ENCODE results near the gene SELENON.

Gene SELENON, protein sequence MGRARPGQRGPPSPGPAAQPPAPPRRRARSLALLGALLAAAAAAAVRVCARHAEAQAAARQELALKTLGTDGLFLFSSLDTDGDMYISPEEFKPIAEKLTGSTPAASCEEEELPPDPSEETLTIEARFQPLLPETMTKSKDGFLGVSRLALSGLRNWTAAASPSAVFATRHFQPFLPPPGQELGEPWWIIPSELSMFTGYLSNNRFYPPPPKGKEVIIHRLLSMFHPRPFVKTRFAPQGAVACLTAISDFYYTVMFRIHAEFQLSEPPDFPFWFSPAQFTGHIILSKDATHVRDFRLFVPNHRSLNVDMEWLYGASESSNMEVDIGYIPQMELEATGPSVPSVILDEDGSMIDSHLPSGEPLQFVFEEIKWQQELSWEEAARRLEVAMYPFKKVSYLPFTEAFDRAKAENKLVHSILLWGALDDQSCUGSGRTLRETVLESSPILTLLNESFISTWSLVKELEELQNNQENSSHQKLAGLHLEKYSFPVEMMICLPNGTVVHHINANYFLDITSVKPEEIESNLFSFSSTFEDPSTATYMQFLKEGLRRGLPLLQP

DNA sequence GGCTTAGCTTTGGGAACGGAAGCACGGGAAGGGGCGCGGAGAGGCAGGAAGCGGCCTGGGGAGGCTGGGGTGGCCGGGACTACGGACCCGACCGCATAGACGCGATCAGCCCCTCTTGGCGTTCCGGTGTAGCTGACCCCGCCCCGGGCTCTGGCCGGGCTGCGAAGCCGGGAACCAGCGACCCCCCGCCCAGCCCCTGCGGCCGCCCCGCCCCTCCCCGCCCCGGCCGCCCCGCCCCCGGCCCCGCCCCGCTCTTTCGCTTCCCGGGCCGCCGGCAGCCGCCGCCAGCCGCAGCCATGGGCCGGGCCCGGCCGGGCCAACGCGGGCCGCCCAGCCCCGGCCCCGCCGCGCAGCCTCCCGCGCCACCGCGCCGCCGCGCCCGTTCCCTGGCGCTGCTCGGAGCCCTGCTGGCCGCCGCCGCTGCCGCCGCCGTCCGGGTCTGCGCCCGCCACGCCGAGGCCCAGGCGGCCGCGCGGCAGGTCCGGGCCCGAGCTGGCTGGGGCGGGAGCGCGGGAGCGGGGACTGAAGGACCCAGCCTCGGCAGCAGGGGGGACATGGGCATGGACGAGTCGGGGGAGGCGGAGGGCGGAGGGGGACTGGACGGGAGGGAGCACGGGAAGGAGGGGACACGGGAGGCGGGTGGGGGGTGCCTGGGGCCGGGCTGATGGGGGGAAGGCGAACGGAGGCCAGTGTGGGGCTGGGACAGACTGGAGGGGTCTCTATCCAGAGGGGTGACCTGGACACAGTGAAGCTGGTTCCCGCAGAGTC is at the start of gene SELENON:
SELENON (plus strand) TSS at position 259 of the 768 bp plus-strand sequence; CDS start at position 297, 38 bp downstream.
- Histone ChIP-seq H3K4me1 (peaks cover 15% of the 10 kb centered on the region), H3K36me3 (replicated peaks) (peaks cover 11% of the 10 kb centered on the region; the same call in 1 of the 2 replicates), H3K9me3 (no peaks in the 10 kb centered on the region), H3K27me3 (ENCODE audit: low read depth) (no peaks in the 10 kb centered on the region), H3K4me3 (peak within 1 kb of the TSS; percentile 46)
- in situ Hi-C loops (cut with MboI; ENCODE audit: low sequenced_read_pairs), result loop anchor here (25.0 kb wide), 1 partner anchor 388 kb away; the partner anchor contains the start of gene RHCE
- peak; percentile 40 to 84 for DNase-seq (ENCODE audit: low spot score in 2 of 2)

DNA sequence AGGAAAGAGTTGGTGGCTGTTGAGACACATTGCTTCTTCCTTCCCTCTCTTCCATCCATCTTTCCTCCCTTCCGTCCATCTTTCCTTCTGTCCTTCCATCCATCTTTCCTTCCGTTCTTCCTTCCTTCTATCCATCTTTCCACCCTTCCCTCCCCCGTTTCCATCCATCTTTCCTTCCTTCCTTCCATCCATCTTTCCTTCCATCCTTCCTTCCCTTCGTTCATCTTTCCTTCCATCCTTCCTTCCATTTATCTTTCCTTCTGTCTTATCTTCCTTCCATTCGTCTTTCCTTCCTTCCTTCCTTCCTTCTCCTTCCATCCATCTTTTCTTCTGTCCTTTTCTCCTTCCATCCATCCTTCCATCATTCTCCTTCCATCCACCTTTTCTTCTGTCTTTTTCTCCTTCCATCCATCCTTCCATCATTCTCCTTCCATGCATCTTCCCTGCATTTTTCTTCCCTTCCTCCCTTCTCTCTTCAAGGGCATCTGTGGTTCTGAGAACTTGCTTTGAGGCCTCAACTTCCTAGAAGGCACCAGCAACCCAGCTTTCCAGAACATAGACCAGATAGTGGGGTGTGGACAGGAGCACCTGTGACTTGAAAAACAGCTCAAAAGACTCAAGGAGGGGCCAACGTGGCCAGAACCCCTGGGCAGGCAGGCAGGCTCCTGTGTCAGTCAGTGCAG is 48.9 kb upstream of the SELENON start:
- in situ Hi-C loops (cut with MboI; ENCODE audit: low sequenced_read_pairs), result no loop called here
- H3K4me1 ChIP-seq, result no peaks in the 10 kb centered on the region

DNA sequence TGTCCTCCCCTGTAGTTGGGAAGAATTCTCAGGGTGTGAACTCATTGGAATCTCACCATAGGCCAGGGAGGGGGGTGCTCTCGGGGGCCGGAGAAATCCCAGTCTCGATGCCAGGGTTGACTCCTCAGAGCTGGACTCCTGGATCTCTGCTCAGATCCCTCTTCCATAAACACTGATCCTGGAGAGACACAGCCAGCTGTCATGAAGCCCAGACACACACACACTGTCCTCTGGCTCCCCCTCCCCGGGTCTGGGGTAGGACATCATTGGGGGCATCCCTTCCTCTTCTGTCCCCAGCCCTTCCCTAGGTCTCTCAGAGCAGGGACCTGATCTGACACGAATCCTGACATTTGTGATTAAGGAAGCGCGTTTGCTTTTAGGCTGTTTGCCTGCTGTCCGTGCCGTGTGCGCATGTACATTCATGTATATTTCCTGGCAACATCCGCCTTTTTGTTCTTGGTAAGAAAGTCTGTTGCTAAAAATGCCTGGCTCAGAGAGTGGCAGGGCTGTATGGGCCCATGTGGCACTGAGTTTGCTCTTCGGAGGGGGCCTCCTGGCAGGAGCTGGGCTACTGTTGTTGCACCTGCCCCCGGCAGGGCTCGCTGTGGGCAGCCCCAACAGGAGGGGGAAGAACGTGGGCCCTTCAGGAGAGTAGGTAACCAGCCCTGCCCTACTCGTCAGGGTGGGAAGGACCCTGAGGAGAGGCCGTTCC is 45.4 kb upstream of the SELENON start:
- H3K9me3 ChIP-seq, result no peaks in the 10 kb centered on the region
- in situ Hi-C loops (cut with MboI; ENCODE audit: low sequenced_read_pairs), result no loop called here
- no peak for DNase-seq (ENCODE audit: low spot score in 2 of 2)
- H3K4me1 ChIP-seq, result no peaks in the 10 kb centered on the region
- peaks cover 9% of the 10 kb centered on the region; the same call in 1 of the 2 replicates for H3K27me3 ChIP-seq (ENCODE audit: low read depth)
- no peaks in the 10 kb centered on the region for H3K36me3 ChIP-seq (replicated peaks)
- H3K4me3 ChIP-seq, result no peak overlapping the region

More for the DNA sequence above, 48.9 kb upstream of the SELENON start:
- Histone ChIP-seq H3K9me3 (no peaks in the 10 kb centered on the region), H3K27me3 (ENCODE audit: low read depth) (no peaks in the 10 kb centered on the region), H3K4me3 (no peak overlapping the region), H3K36me3 (replicated peaks) (no peaks in the 10 kb centered on the region)
- DNase-seq (ENCODE audit: low spot score in 2 of 2), result no peak

DNA sequence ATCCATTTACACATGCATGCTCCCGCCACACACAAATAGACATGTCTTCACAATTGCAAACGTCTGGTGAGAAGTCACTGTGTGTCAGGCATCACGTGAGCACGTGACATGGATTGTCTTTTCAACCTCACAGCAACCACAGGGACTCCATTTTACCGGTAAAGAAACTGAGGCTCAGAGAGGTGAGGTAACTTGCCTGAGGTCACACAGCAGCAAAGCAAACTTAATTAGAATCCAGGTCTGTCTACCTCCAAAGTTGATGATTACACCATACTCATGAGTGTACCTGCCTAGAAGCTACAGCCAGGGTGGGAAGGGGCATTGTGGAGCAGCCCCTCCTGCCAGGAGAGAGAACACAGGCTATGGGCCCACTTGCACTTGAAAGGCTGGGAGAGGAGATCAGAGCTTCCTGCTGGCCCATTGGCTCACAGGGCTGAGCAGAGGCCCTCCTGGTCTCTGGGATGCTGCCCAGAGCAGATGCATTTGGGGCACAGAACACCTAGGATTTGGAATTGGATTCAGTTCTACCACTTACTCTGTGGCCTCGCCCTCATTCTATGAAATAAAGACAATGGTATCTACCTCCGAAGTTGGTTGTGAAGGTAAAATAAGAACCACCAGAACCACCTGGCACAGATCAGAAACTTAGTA is 44.4 kb upstream of the SELENON start:
- Histone ChIP-seq H3K4me3 (no peak overlapping the region), H3K4me1 (no peaks in the 10 kb centered on the region), H3K9me3 (no peaks in the 10 kb centered on the region), H3K27me3 (ENCODE audit: low read depth) (peaks cover 9% of the 10 kb centered on the region; the same call in 1 of the 2 replicates), H3K36me3 (replicated peaks) (no peaks in the 10 kb centered on the region)
- in situ Hi-C loops (cut with MboI; ENCODE audit: low sequenced_read_pairs), result no loop called here
- DNase-seq (ENCODE audit: low spot score in 2 of 2), result no peak

DNA sequence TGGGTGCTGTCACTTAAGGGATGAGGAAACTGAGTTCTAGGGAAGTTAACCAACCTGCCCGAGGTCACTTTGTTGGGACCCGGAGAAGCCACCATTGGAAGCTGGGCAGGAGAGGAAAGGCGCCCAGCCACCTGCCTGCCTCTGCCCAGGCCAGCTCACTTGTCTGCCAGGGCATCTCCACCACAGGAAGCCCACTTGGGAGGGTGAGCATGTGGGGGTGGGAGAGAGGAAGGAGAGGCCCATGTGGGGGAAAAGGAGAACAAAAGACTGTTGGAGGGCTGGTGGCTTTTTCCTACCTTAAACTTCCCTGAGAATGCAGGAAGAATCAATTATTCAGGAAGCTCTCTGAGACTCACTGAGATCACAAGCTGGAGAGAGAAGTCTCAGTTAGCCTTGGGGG is 43.8 kb upstream of the SELENON start:
- Histone ChIP-seq H3K27me3 (ENCODE audit: low read depth) (peaks cover 9% of the 10 kb centered on the region; the same call in 1 of the 2 replicates), H3K9me3 (no peaks in the 10 kb centered on the region), H3K36me3 (replicated peaks) (no peaks in the 10 kb centered on the region), H3K4me1 (no peaks in the 10 kb centered on the region), H3K4me3 (no peak overlapping the region)
- in situ Hi-C loops (cut with MboI; ENCODE audit: low sequenced_read_pairs), result no loop called here
- no peak for DNase-seq (ENCODE audit: low spot score in 2 of 2)

DNA sequence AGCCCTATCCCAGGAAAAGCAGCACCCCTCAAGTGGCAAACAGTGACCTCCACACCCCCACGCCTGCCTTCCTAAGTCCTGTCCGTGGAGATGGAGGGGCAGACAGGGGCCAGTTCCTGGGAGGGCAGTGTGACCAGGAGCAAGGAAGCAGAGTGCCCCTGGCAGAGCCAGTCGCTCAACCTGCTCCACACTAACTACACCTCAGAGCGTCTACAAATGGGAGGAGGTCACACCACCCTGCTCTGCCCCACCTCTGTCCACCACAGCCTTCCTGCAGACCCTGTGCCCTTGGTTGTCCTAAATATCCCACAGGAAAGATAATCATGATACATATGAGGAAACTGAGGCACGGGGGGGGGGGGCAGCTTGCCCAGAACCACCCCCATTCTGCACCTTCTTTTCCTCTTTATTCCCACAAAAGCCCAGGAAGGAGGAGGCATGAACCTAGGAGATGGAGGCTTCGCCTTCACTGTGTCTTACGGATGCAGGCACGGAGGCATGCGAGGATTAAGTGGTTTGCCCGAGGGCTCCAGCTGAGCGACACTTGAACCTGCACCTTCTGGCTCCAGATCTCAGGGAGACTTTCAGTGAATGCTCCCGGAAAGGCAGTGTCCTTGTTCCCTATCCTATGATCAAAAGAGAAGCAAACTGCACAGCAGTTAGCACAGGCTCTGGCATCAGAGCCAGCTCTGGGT is 42.7 kb upstream of the SELENON start:
- no peak overlapping the region for H3K4me3 ChIP-seq
- H3K27me3 ChIP-seq (ENCODE audit: low read depth), result peaks cover 9% of the 10 kb centered on the region; the same call in 1 of the 2 replicates
- in situ Hi-C loops (cut with MboI; ENCODE audit: low sequenced_read_pairs), result no loop called here
- no peaks in the 10 kb centered on the region for H3K36me3 ChIP-seq (replicated peaks)
- DNase-seq (ENCODE audit: low spot score in 2 of 2), result peak in 1 of 2 experiments; percentile 30
- no peaks in the 10 kb centered on the region for H3K4me1 ChIP-seq
- no peaks in the 10 kb centered on the region for H3K9me3 ChIP-seq

DNA sequence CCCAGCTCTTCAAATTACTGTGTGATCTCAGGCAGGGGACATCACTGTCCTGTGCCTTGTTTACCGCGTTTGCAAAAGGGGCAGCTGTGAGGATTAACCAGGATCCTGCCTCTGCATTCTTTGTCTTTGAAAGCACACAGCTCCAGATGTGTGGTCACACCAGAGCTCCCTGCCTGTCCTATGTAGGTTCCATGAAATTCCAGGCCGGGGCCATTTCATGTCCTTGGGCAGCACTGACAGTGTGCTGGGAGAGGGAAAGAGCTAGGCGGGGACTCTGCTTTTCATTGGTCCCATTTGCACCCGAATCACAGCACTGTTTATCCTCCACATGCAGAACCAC is 42.2 kb upstream of the SELENON start:
- Histone ChIP-seq H3K4me3 (no peak overlapping the region), H3K9me3 (no peaks in the 10 kb centered on the region), H3K27me3 (ENCODE audit: low read depth) (peaks cover 9% of the 10 kb centered on the region; the same call in 1 of the 2 replicates), H3K4me1 (no peaks in the 10 kb centered on the region), H3K36me3 (replicated peaks) (no peaks in the 10 kb centered on the region)
- DNase-seq (ENCODE audit: low spot score in 2 of 2), result no peak
- in situ Hi-C loops (cut with MboI; ENCODE audit: low sequenced_read_pairs), result no loop called here

DNA sequence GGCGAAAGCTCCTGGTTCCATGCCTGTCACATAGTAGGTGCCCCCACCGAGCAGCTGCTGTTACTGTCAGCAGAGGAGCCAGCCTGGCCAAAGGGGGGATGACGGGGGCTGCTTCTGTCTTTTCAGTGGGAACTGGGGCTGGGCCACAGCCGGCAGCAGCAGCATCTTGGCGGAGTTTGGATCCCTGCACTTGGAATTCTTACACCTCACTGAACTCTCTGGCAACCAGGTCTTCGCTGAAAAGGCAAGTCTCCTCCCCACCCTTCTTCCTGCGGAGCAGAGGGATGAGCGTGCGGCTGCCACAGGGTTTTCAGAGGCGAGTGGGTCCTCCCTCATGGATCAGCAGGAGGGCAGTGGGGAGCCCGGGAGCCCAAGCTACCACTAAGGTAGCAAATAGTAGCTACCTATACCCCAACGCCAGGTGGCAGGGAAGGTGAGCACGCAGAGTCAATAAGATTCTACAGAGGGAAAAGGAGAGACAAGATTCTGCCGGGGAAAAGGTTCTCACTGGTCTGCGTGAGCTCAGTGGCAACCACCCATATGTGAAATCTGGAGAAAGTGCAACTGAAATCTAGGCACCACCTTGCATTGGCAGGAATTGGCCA is 41.4 kb upstream of the SELENON start:
- in situ Hi-C loops (cut with MboI; ENCODE audit: low sequenced_read_pairs), result no loop called here

DNA sequence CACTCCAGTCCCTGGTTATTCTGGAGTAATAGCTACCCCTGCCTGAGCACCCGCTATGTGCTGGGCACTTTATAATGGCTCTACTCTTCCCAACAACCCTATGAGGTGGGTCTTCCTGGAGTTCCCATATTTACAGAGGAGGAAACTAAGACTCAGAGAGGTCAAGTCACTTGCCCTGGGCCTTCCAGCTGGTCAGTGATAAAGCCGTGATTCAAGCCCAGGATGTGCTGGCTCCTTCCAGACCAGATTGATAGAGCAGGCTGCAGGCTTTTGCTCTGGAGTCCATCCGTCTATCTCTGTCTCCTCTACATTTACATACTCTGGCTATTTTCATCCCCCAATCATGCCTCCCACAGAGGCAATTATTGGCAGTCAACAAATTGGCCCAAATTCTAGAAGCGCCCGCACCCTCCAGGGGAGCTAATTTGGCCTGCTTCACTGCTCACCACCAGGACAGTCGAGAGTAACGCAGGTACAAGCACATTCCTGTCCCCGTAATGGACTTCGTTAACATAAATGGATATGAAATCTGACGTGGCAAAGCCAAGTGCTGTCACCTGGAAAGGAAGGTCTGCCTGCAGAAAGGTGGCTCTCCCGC is 39.8 kb upstream of the SELENON start:
- DNase-seq (ENCODE audit: low spot score in 2 of 2), result no peak
- no peaks in the 10 kb centered on the region for H3K9me3 ChIP-seq
- no peak overlapping the region for H3K4me3 ChIP-seq
- in situ Hi-C loops (cut with MboI; ENCODE audit: low sequenced_read_pairs), result no loop called here
- H3K27me3 ChIP-seq (ENCODE audit: low read depth), result peaks cover 9% of the 10 kb centered on the region; the same call in 1 of the 2 replicates
- no peaks in the 10 kb centered on the region for H3K36me3 ChIP-seq (replicated peaks)
- H3K4me1 ChIP-seq, result no peaks in the 10 kb centered on the region

More for the DNA sequence above, 41.4 kb upstream of the SELENON start:
- Histone ChIP-seq H3K4me3 (no peak overlapping the region), H3K9me3 (no peaks in the 10 kb centered on the region), H3K4me1 (no peaks in the 10 kb centered on the region), H3K27me3 (ENCODE audit: low read depth) (peaks cover 9% of the 10 kb centered on the region; the same call in 1 of the 2 replicates), H3K36me3 (replicated peaks) (no peaks in the 10 kb centered on the region)
- DNase-seq (ENCODE audit: low spot score in 2 of 2), result no peak

DNA sequence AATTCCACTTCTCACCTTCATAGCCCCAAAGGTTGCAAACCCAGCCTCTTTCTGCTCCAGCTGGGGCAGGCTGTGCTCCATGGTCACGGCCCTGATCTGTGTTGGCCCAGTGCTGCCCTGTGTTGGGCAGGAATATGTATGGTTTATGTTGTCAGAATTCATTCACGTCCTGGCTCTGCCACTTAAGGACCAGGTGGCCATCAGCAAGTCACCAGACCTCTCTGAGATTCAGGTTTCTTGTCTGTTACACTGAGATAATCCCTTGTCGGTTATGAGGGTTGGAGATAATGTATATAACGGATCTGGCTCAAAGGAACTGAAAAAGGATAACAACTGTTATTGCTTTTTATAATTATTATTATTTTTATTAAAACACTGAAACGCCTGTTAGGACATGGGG is 39.1 kb upstream of the SELENON start:
- Histone ChIP-seq H3K9me3 (no peaks in the 10 kb centered on the region), H3K4me3 (no peak overlapping the region), H3K36me3 (replicated peaks) (no peaks in the 10 kb centered on the region), H3K4me1 (no peaks in the 10 kb centered on the region), H3K27me3 (ENCODE audit: low read depth) (peaks cover 9% of the 10 kb centered on the region; the same call in 1 of the 2 replicates)
- in situ Hi-C loops (cut with MboI; ENCODE audit: low sequenced_read_pairs), result no loop called here
- no peak for DNase-seq (ENCODE audit: low spot score in 2 of 2)

DNA sequence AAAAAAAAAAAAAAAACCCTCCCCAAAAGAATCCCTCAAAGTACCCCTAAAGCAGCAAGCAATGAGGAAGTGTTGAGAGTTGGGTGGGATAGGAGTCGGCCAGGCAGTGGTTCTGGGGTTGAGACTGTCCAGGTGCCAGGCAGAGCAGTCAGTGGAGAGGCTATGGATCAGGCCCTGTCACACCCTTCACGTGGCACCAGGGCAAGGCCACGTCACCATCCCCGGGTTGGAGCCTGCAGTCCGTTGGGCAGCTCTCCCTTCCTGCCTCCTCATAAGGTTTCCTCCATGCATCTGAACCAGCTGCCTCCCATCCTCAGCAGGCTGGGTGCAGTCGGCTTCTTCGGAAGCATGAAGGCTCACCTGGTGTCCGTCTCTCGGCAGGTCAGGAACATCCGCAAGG is 36.5 kb upstream of the SELENON start:
- H3K9me3 ChIP-seq, result no peaks in the 10 kb centered on the region
- H3K27me3 ChIP-seq (ENCODE audit: low read depth), result no peaks in the 10 kb centered on the region
- no peak overlapping the region for H3K4me3 ChIP-seq
- H3K4me1 ChIP-seq, result no peaks in the 10 kb centered on the region
- no peak for DNase-seq (ENCODE audit: low spot score in 2 of 2)
- in situ Hi-C loops (cut with MboI; ENCODE audit: low sequenced_read_pairs), result no loop called here
- H3K36me3 ChIP-seq (replicated peaks), result no peaks in the 10 kb centered on the region
